GM18498 (cell line): ENCODE measurements around the gene RPRD1B.

ENCODE experiments used
- ATAC-seq: cut with Tn5 transposase; IDR thresholded peaks from one replicate; pipeline ENCODE4 v1.9.1; 2021; ENCODE audit warnings: mild to moderate bottlenecking, moderate library complexity; ENCODE audit not compliant: unreplicated experiment

RPRD1B gene

DNA sequence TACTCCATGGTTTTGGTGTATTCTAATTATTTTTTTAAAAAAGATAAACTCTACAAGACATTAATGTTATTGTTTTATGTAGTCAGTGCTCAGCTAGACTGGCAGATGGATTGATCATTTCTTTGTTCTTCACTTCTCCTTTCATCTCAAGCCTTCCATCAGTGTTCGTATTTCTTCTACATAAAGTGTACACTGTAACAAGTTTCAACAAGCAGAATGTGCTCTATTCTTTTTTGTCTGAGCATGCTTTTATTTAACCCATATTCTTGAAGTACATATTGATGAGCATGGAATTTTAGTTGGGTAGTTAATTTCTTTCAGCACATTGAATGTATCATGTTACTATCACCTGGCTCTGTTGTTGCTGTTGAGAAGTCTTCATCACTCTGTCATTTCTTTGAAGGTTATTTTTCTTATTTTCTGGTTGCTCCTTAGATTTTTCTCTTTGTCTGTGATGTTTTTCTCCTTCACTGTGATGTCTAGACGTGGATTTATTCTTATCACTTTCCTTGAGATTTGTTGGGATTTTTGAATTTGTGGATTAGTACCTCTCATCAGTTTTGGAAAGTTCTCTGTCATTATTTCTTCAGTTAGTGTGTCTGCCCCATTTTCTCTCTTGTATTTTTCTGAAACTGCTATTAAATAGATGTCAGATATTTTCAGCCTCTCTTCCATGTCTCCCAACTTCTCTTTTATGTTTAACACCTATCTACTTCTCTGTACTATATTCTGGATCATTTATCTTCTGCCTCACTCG, 83.0 kb downstream of the RPRD1B start:
- no peak for ATAC-seq

DNA sequence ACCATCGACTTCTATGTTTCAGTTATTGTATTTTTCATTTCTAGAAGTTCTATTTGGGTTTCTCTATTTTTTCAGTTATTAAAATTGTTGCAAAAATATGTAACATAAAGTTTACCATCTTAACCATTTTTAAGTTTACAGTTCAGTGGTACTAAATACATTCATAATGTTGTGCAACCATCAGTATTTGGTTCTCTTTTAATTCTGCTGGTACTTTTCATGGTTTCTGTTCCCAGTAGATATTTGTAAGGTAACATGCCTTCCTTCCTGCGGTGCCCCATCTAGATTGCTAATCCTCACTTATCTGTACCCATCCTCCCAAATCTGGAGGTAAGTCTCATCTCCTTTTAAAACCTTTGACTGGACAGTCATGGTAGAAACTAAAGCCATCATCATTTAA, 83.7 kb downstream of the RPRD1B start:
- no peak for ATAC-seq

- no peak for ATAC-seq
These were observed 84.1 kb downstream of the RPRD1B start for GRCh38 chr20:38117635-38118034.

GRCh38 chr20:38119446-38119845, 85.9 kb downstream of the RPRD1B start:
- no peak for ATAC-seq

- no peak for ATAC-seq
These were observed 87.1 kb downstream of the RPRD1B start for GRCh38 chr20:38120625-38120988.

- no peak for ATAC-seq
These were observed 88.2 kb downstream of the RPRD1B start for GRCh38 chr20:38121741-38122140.

GRCh38 chr20:38123021-38123587, 89.6 kb downstream of the RPRD1B start:
- no peak for ATAC-seq

GRCh38 chr20:38125157-38126056, 91.9 kb downstream of the RPRD1B start:
- no peak for ATAC-seq

DNA sequence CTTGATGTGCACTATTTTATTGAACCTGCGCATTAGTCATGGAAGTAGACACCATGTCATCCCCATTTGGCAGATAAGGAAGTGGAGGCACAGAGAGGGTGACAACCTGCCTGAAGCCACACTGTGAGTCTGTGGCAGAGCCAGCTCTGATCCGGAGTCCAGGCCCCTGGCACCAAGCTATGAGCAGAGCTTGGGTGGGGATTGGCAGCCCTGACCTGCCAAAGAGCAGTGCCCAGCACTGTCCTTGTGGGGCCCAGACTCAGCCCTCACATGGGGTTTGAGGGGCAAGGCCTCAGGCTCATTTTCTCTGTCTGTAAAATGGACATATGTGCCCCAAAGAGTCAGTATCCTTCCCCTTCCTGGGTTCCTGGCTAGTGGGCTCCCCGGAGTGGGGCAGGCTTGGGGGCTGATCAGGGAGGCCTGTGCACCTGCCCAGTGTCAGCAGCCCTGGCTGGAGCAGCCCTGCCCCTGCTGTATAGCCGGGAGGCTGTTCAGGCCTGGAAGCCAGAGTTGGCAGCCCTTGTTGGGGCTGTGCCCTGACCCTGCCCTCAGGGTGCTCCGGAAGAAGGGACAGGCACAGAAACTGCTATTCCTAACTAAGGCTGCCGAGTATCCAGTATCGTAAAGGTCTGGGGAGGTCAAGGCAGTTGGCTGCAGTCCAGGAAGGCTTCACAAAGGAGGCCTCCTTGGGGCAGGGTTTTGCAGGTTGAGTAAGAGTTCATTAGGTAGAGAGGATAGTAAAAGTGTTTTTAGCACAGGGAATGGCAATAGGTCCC, 92.8 kb downstream of the RPRD1B start:
- ATAC-seq, result no peak

DNA sequence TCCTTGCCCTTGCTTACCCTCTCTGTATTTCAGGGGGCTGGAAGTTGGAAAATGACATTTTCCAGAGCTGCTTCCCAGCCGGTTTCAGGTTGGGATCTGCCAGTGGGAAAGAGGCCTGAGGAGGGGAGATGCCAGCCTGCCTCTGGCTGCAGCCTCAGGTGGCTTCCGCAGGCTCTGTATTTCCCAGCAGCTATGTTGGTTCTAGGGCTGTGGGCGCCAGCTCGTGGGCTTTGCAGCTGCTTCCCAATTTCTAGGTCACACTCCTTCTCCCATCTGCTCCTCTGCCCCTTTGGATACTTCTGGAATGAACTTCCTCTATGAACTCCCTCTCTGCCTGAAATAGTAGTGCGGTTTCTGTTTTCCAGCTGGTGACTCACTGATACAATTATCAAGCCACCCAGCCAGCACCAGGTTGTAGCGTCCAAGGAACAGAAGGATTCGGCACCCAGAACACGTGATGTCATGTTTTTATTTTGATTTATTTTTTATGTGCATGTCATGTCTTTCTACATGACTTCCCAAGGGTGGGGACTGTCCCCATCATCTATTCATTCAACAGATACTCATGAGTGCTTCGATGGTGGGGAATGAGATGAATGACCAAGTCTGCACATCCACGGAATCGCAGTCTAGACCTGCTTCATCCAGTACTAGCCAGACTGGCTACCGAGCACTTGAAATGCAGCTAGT, 93.5 kb downstream of the RPRD1B start:
- ATAC-seq, result no peak

DNA sequence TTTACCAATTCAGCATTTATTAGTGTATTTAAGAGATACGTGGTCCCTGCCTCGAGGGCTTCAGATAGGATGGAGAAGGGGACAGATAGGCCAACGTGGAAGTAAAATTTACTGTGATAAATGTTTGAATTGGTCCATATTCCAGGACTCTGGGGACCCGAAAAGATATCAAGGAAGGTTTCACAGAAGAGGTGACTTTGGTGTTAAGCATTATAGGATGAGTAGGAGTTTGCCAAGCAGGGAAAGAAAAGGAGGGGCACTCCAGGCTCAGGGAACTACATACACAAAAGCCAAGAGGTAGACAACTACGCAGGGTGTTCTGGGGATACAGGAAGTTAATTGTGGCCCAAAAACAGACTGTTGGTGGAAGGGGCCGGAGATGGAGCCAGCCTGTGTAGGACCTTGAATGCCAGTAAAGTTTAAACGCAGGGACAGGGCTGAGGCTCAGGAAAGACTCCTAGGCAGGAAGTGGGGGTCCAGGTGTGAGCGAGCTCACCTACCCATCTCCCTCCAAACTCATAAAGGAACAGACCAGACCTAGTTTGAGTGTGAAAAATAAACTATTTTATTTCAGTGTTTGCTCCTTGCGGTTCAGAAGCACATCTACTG, 94.5 kb downstream of the RPRD1B start:
- ATAC-seq, result no peak

DNA sequence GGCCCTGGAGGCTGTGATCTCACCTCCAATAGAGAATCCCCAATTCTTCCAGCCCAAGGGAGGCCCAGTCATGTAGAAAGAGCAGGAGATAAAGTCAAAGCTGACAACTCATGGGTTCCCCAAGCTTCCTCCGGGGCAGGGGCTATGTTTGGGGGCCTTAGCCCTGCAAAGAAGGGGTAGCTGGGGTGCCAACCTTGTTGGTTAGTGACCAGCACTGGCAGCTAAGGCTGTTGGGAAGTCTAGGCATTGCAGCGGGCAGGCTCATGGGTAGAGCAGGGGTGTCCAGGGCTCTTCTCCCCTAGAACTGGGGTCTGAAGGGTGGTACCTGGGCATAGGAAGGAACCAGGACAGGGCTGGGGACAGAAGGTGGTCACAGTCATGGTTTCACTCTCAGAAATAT, 95.1 kb downstream of the RPRD1B start:
- no peak for ATAC-seq

- ATAC-seq, result no peak
These were observed 95.8 kb downstream of the RPRD1B start for GRCh38 chr20:38129248-38129865.

DNA sequence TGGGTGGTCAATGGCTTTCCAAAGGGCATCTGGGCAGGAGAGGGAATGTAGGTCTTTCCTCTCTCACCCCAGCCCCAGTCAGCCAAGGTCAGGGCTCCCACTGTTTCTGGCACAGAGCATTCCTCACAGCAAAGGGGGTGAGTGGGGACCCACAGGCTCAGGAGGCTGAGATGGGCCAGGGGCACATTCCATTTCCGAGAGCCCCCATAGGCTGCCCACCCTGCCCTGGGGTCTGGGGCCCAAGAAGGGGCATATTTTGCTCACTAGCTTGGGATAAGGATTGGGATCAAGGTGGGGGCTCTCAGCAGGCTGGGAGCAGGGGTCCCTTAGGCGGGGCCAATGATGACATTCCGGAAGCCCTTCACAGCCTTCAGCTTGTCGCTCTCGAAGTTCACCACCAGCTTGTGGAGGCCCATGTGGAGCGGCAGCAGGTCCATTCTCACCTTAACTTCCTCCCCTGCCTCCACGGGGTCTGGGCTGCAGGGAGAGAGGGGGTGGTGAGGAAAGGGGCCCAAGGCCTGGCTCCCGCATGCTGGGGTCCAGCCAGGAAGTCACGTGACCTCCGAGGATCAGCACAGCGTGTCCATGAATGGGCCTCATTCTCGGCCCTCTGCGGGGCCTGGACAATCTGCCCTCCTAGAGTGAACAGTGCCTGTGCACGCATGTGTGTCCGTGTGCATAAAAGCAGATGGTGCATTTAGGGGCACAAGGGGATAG, 96.5 kb downstream of the RPRD1B start:
- no peak for ATAC-seq

DNA sequence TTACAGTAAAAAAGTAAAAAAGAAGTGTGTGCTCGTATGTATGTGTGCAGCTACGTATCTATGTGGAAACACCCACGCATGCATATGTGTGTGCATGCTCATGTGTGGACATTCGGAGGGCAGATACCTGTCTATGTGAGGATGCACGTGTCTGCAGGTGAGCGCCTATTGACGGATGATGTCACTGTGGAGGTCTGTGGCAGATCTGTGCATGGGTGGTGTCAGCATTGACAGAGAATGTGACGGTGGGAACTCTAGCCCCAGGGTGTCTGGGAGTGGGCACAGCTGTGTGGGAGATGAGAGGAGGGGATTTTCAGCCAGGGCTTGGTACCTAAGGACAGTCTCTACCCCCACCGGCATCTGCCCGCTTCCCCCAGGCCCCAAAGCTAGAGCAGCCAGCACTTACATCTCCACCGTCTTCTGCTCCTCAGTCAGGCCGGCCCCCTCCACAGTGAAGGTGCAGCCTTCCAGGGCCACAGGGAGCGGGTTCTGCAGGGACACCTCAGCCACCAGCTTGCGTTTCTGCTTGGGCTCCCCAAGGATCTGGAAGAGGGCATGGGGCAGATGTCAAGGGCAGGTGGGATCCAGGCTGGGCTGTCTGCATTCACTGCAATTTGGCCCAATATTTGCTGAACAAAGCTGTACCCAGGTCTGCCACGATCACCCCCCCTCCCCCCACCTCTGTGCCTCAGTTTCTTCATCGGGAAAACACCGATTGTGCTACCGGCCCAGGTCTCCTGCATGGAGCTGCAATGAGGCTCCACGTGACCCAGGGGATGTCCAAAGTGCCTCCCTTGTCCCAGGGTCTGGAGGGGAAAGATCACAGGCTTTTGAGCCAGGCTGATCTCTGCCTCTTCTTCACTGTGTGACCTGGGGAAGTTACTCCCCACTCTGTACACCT, 97.4 kb downstream of the RPRD1B start:
- ATAC-seq, result no peak

DNA sequence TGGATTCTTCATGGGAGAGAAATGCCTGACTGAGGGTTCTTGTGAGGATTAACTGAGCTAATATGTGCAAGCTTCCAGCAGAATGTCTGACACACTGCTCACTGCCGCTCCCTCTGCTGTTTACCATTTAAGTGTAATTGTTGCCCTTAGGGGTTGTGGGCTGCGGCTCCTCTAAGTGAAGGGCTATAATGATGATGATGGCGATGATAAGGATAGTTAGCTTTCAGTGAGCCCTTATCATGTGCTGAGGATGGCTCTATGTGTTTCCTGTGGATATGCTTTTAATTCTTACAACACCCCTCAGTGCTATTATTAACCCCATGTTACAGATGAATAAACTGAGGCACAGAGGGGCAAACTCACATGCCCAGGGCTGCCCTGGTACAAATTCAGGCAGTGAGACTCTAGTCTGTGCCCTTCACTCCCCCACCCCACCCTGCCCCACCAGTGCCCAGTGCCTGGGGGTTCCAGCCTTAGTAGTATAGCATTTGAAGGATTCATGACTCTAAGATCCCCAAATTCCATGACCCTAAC, 98.1 kb downstream of the RPRD1B start:
- ATAC-seq, result no peak

GRCh38 chr20:38132156-38132909, 98.8 kb downstream of the RPRD1B start:
- ATAC-seq, result no peak
